Gastroesophageal sphincter (tissue), 4 donors: ENCODE results near the gene PDE4C. TPM values are rescaled to one million over a fixed set of nuclear protein-coding genes. Genes with fewer than 3 reads are reported as not detected.
"Not testable (repeated sequence)": the region's sequence is repeated elsewhere in the genome, so short reads cannot be mapped to it uniquely, and the experiment has no call there.

Experiments
- ATAC-seq: fragments of 150-250 bp; one replicate; pipeline ENCODE4 v1.9.1; 2016; ENCODE audit warnings: mild to moderate bottlenecking, moderate library complexity
- H3K27ac ChIP-seq, 4 donors: fragments of 200-600 bp; sonication (generic) in 3 of 4; 1 replicate in 3 of 4; 2 replicates in 1 of 4; pipeline ENCODE4 v1.5.1; 2016 to 2019
- H3K27me3 ChIP-seq: fragments of 200-600 bp; sonication (generic); one replicate; pipeline ENCODE4 v1.5.1; 2019
- H3K36me3 ChIP-seq, 2 donors: fragments of 200-600 bp; sonication (generic); one replicate each; pipeline ENCODE4 v1.5.1; 2019; ENCODE audit warnings: control low read depth in 1 of 2
- H3K4me1 ChIP-seq, 3 donors: fragments of 200-600 bp; sonication (generic); 1 replicate in 2 of 3; 2 replicates in 1 of 3; pipeline ENCODE4 v1.5.1; 2016 to 2019; ENCODE audit warnings: control low read depth in 2 of 3
- H3K4me3 ChIP-seq, 2 donors: fragments of 200-600 bp; sonication (generic); one replicate each; pipeline ENCODE4 v1.5.1; 2019; ENCODE audit warnings: mild to moderate bottlenecking in 1 of 2, moderate library complexity in 1 of 2
- H3K9me3 ChIP-seq, 3 donors: fragments of 200-600 bp; sonication (generic); one replicate each; pipeline ENCODE4 v1.5.1; 2017 to 2019; ENCODE audit warnings: control low read depth in 2 of 3
- EP300 ChIP-seq: sonication (generic); formaldehyde crosslinking; IDR thresholded peaks from one replicate; pipeline ENCODE4 v1.6.1; 2017; ENCODE audit warnings: antibody characterized with exemption, mild to moderate bottlenecking
- POLR2A ChIP-seq, 2 donors: fragments of 450-650 bp; IDR thresholded peaks; one replicate each; pipeline ENCODE4 v1.6.1; 2017; ENCODE audit warnings: antibody characterized with exemption in 2 of 2, mild to moderate bottlenecking in 2 of 2, moderate library complexity in 1 of 2
- POLR2AphosphoS5 ChIP-seq: sonication (generic); formaldehyde crosslinking; IDR thresholded peaks from one replicate; pipeline ENCODE4 v1.6.1; 2017; ENCODE audit warnings: antibody characterized with exemption
- WGBS, 2 donors: methylation state at CpG; one replicate each; pipeline ENCODE4 v1.1.5; 2018; ENCODE audit warnings: low coverage in 1 of 2; 5-methylcytosine and 5-hydroxymethylcytosine counted together
- total RNA-seq, 4 donors: library from RNA; depleted of rRNA; stranded (reverse); fragments of >200 nt; gene quantifications; one replicate each; pipeline ENCODE4 v1.1.0, GENCODE V29; 2016
- TF ChIP-seq, protein P1 (sequence below), 4 experiments: fragments of 200-600 bp in 2 of 4; fragments of 450-650 bp in 2 of 4; sonication (generic) in 1 of 4; IDR thresholded peaks; one replicate each; pipeline ENCODE4 v1.5.1; 2017 to 2019; ENCODE audit warnings: antibody characterized with exemption in 4 of 4, mild to moderate bottlenecking in 2 of 4, moderate library complexity in 2 of 4

The PDE4C gene
- total RNA-seq, 4 donors from 2014 or later: 0.35 to 2.3 (median 0.53) TPM

DNA sequence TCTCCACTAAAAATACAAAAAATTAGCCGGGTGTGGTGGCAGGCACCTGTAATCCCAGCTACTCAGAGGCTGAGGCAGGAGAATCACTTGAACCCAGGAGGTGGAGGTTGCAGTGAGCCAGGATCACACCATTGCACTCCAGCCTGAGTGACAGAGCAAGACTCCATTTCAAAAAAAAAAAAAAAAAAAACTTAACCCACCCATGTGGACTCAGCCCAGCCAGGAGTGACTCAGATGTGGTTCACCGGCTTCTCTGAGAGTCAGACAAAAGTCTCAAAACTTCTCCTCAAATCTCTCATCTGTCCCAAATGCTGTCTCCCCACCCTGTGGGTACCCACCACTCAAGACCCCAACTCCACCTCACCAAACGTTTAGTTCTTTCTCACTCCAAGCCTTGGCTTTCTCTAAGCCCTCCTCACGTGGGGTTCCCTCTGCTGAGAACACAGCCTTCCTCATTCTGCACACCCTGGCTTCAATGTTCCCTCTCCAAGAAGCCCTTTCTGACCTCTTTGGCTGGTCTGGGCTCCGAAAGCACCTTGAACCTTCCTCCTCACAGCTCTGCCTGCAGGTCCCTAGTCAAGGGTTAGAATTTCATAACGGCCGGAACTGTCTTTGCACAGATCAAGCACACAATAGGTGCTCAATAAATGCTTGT is 11.3 kb downstream of the PDE4C start:
- no peak overlapping the region for H3K27ac ChIP-seq
- peaks cover 18% of the 10 kb centered on the region for H3K27me3 ChIP-seq
- no peaks in the 10 kb centered on the region for H3K9me3 ChIP-seq
- 39 to 77% methylated on average over 5 to 6 of the region's 7 CpGs for WGBS, 2 donors
- H3K4me3 ChIP-seq: no peak overlapping the region
- H3K4me1 ChIP-seq: no peaks in the 10 kb centered on the region
- no peak for TF ChIP-seq EP300
- no peak for ATAC-seq
- no peaks in the 10 kb centered on the region for H3K36me3 ChIP-seq

DNA sequence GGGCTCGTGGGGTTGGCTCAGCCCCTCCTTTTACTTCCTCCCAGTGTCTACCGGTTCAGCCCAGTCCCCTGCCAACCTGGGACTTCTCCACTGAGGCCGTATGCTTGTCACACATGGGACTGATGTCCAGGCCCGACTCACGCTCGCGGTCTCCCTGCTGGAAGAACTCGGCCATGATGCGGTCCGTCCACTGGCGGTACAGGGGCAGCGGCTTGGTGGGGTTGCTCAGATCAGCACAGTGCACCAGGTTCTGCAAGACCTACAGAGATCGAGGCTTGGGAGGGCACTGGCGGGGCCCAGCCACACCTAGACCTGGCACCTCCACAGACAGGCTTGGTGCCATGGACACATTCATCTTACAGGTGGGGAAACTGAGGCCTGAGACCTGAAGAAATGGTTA is 14.6 kb downstream of the PDE4C start:
- H3K36me3 ChIP-seq: no peaks in the 10 kb centered on the region
- peaks cover 28% of the 10 kb centered on the region for H3K27me3 ChIP-seq
- no peak for ATAC-seq
- WGBS, 2 donors: no CpG with 5 or more reads among the region's 14 CpGs
- H3K4me3 ChIP-seq: no peak overlapping the region
- TF ChIP-seq POLR2A (IDR thresholded peaks at IDR 0.05) (no peak), POLR2AphosphoS5 (no peak)
- TF ChIP-seq, protein P1, sequence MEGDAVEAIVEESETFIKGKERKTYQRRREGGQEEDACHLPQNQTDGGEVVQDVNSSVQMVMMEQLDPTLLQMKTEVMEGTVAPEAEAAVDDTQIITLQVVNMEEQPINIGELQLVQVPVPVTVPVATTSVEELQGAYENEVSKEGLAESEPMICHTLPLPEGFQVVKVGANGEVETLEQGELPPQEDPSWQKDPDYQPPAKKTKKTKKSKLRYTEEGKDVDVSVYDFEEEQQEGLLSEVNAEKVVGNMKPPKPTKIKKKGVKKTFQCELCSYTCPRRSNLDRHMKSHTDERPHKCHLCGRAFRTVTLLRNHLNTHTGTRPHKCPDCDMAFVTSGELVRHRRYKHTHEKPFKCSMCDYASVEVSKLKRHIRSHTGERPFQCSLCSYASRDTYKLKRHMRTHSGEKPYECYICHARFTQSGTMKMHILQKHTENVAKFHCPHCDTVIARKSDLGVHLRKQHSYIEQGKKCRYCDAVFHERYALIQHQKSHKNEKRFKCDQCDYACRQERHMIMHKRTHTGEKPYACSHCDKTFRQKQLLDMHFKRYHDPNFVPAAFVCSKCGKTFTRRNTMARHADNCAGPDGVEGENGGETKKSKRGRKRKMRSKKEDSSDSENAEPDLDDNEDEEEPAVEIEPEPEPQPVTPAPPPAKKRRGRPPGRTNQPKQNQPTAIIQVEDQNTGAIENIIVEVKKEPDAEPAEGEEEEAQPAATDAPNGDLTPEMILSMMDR (IDR thresholded peaks at IDR 0.05): no peak
- no peaks in the 10 kb centered on the region for H3K9me3 ChIP-seq
- no peak overlapping the region for H3K27ac ChIP-seq
- H3K4me1 ChIP-seq: peaks cover 0 to 13% (median 0%) of the 10 kb centered on the region in 3 donors

DNA sequence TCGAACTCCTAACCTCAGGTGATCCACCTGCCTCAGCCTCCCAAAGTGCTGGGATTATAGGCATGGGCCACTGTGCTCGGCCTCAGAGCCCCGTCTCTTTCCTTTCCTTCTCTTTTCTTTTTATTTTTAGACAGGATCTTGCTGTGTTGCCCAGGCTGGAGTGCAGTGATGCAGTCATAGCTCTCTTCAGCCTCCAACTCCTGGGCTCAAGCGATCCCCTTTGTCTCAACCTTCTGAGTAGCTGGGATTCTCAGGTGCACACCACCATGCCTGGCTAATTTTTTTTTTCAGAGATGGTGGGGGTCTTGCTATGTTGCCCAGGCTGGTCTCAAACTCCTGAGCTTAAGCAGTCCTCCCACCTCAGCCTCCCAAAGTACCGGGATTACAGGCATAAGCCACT is 16.3 kb downstream of the PDE4C start:
- not testable (repeated sequence) for H3K9me3 ChIP-seq, H3K27ac ChIP-seq, ATAC-seq, H3K36me3 ChIP-seq, H3K4me3 ChIP-seq
- WGBS, 2 donors: 88 to 95% methylated on average over 3 to 4 of the region's 5 CpGs
- peaks cover 0 to 28% (median 8%) of the 10 kb centered on the region in 3 donors for H3K4me1 ChIP-seq
- peaks cover 28% of the 10 kb centered on the region for H3K27me3 ChIP-seq

DNA sequence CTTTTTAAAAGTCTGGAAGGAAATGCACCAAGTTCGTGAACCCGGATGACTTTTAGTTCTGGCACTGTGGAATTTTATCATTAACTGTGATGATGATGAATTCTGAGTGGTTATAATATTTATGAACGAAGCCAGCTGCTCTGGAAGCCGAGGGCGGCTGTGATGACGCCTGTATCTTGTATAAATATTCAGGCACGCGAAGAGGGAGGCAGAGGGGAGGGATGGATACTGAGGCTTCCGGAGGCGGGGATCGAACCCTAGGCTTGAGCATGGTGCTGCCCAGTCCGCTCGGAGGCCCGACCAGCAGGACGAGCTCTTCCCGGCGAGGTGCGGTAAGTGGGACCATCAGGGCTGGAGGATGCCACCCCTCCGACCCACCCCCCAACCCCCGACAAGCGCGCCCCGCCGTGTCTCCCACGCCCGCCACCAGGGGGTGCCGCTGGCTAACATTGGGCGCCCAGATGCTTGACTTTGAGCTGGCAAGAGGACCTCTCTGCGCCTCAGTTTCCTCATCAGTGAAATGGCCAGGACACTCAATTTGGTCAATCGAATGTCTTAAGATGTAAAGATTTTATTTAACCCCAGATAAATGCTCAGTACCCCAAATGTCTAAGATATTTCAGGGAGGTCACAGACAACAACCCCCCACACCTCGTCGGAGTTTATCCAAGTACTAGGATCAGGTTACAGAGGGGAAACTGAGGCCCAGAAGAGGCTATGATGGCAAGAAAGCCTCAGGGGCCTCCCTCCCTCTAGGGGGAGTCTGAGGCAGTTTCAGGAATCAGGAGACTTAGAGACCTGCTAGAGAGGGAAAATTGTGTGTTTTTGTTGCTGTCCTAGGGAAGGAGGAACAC is 17.9 kb downstream of the PDE4C start:
- 11 to 21% methylated on average over 8 to 15 of the region's 32 CpGs for WGBS, 2 donors
- Histone ChIP-seq H3K27ac (peak overlapping the region in 3 of 4 donors; percentile 8 to 59 (median 18)), H3K36me3 (no peaks in the 10 kb centered on the region), H3K4me1 (peaks cover 0 to 34% (median 8%) of the 10 kb centered on the region in 3 donors), H3K27me3 (peaks cover 26% of the 10 kb centered on the region), H3K9me3 (no peaks in the 10 kb centered on the region), H3K4me3 (no peak overlapping the region)
- TF ChIP-seq POLR2AphosphoS5 (peak; percentile 50), EP300 (no peak)
- TF ChIP-seq, protein P1 (IDR thresholded peaks at IDR 0.05): peak in 3 of 4 experiments; percentile 35 to 87 (median 45)
- ATAC-seq: no peak

DNA sequence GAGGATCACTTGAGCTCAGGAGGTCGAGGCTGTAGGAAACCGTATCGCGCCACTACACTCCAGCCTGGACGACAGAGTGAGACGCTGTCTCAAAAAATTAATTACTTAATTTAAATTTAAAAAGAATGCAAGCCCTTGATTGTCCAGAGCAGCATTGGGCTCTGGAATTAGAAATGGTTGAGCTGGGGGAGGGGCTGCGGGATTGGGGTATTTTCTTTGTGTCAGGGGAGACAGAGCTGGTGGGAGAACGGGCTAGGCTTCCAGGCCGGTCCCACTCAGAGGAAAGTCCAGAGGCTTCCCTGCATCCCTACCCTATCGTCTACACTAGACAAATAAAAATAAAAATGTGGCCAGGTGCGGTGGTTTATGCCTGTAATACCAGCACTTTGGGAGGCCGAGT is 20.2 kb downstream of the PDE4C start:
- H3K36me3 ChIP-seq: peaks cover 0 to 12% of the 10 kb centered on the region in 2 donors
- no peaks in the 10 kb centered on the region for H3K9me3 ChIP-seq
- peak overlapping the region in 3 of 4 donors; percentile 94 to 98 (median 95) for H3K27ac ChIP-seq
- TF ChIP-seq, protein P1 (IDR thresholded peaks at IDR 0.05): no peak
- TF ChIP-seq POLR2AphosphoS5: no peak
- no peak for TF ChIP-seq EP300
- TF ChIP-seq POLR2A (IDR thresholded peaks at IDR 0.05): no peak
- peaks cover 0 to 49% (median 16%) of the 10 kb centered on the region in 3 donors for H3K4me1 ChIP-seq
- ATAC-seq: no peak
- peak overlapping the region in 1 of 2 donors; percentile 77 for H3K4me3 ChIP-seq
- H3K27me3 ChIP-seq: peaks cover 11% of the 10 kb centered on the region
- WGBS, 2 donors: 79 to 84% methylated on average over 9 to 10 of the region's 12 CpGs
